Loucy (cell line): ENCODE measurements around the gene MICAL2.

ENCODE experiments used
- H2AFZ ChIP-seq: fragments of 200-600 bp; sonication (generic); 2 replicates; pipeline ENCODE4 v1.6.0; 2016; ENCODE audit warnings: antibody characterized with exemption, mild to moderate bottlenecking, low read length, moderate library complexity
- H3F3A ChIP-seq: fragments of 200-600 bp; 2 replicates; pipeline ENCODE4 v1.6.0; 2016; ENCODE audit warnings: antibody characterized with exemption, low read depth, mild to moderate bottlenecking
- H3K27me3 ChIP-seq: fragments of 200-600 bp; sonication (generic); 2 replicates; pipeline ENCODE4 v1.6.1; 2014; ENCODE audit warnings: low read length, mild to moderate bottlenecking; ENCODE audit not compliant: insufficient read depth, poor library complexity, severe bottlenecking
- H3K36me3 ChIP-seq: fragments of 200-600 bp; sonication (generic); 2 replicates; pipeline ENCODE4 v1.6.1; 2016; ENCODE audit warnings: low read length; ENCODE audit not compliant: insufficient read depth
- H3K4me1 ChIP-seq: fragments of 200-600 bp; sonication (generic); 2 replicates; pipeline ENCODE4 v1.5.1; 2014; ENCODE audit warnings: low read length, mild to moderate bottlenecking; ENCODE audit not compliant: insufficient read depth, poor library complexity, severe bottlenecking
- H3K4me2 ChIP-seq: fragments of 200-600 bp; sonication (generic); 2 replicates; pipeline ENCODE4 v1.6.0; 2014; ENCODE audit warnings: antibody characterized with exemption, low read length, low read depth, mild to moderate bottlenecking; ENCODE audit not compliant: poor library complexity, severe bottlenecking
- H3K4me3 ChIP-seq: fragments of 200-600 bp; sonication (generic); 2 replicates; pipeline ENCODE4 v1.5.1; 2014; ENCODE audit warnings: low read length, mild to moderate bottlenecking, mixed read lengths; ENCODE audit not compliant: poor library complexity, severe bottlenecking
- H3K79me2 ChIP-seq: fragments of 200-600 bp; sonication (generic); 2 replicates; pipeline ENCODE4 v1.6.1; 2014; ENCODE audit warnings: low read length; ENCODE audit not compliant: insufficient read depth
- H3K9ac ChIP-seq: fragments of 200-600 bp; sonication (generic); 2 replicates; pipeline ENCODE4 v1.6.0; 2014; ENCODE audit warnings: mild to moderate bottlenecking, low read depth, low read length, moderate library complexity; ENCODE audit not compliant: poor library complexity, severe bottlenecking
- H3K9me2 ChIP-seq: fragments of 200-600 bp; sonication (generic); replicated peaks from 2 replicates; pipeline ENCODE4 v1.6.1; 2016; ENCODE audit warnings: low read depth, low read length, mixed read lengths
- H3K9me3 ChIP-seq: fragments of 200-600 bp; sonication (generic); 2 replicates; pipeline ENCODE4 v1.6.1; 2014; ENCODE audit warnings: mild to moderate bottlenecking, antibody characterized with exemption, low read length, low read depth; ENCODE audit not compliant: insufficient read depth
- H4K20me1 ChIP-seq: fragments of 200-600 bp; sonication (generic); 2 replicates; pipeline ENCODE4 v1.6.0; 2014; ENCODE audit warnings: antibody characterized with exemption, low read length, mild to moderate bottlenecking; ENCODE audit not compliant: insufficient read depth, poor library complexity, severe bottlenecking
- EZH2phosphoT487 ChIP-seq: fragments of 200-600 bp; IDR thresholded peaks from 2 replicates; pipeline ENCODE4 v1.6.1; 2018; ENCODE audit warnings: antibody characterized with exemption, mild to moderate bottlenecking, moderate library complexity, borderline replicate concordance
- TF ChIP-seq, protein P1 (sequence below): fragments of 200-600 bp; sonication (generic); conservative IDR thresholded peaks from 2 replicates; pipeline ENCODE4 v1.5.1; 2014; ENCODE audit warnings: mild to moderate bottlenecking, antibody characterized with exemption, low read length

MICAL2 gene

DNA sequence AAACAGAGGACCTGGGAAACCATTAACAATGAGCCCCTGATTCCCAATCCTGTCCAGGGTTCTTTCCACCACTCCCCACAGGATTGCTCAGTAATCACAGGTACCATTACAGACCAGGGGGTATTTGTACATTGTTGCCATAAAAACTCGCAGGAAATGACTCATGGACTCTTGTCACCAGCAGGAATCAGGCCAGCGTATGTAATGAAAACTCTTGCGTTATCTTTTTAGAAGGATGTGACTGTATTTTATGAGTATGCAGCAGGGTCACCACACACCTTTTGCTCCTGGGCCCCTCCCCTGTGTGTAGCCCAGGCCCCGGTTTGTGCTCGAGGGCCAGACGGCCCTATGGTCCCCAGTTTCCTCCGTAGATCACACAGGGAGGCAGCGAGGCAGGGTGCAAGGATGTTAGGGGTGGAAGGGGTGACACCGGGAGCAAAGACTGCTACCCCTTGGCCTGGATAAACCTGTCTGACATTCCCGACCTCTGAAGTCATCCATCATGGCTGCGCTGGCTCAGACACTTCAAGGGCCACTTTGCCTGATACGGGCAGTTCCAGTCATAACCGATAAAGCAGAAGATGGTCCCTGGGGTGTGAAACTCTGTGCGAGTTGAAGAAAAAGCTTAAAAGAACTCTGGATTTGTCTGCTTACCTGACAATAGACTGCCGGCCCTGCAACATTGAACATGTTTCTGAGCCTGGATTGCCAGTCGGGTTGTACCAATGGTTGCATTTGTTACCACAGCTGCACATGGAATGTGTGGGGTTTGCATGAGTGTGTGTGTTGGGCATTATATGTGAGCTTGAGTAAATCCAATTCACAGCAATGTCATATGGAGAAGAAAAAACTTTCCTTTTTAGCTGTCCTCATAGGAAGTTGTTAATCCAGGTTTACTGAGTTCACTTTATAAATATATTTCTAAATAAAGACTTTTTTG is 56.9 kb downstream of the MICAL2 start:
- H3K36me3 ChIP-seq, result no peaks in the 10 kb centered on the region
- H3K4me1 ChIP-seq, result peaks cover 44% of the 10 kb centered on the region
- H4K20me1 ChIP-seq, result no peaks in the 10 kb centered on the region
- H2AFZ ChIP-seq, result 0 out of 2 replicates have a peak overlapping the region, but pooled peaks have one; percentile 11
- H3K4me3 ChIP-seq, result peak overlapping the region; percentile 39
- H3K9me2 ChIP-seq, result no peaks in the 10 kb centered on the region
- H3K79me2 ChIP-seq, result no peaks in the 10 kb centered on the region
- H3K9me3 ChIP-seq, result no peaks in the 10 kb centered on the region
- H3K4me2 ChIP-seq, result peak overlapping the region; percentile 51
- H3F3A ChIP-seq, result no peaks in the 10 kb centered on the region
- peak overlapping the region; percentile 49 for H3K9ac ChIP-seq
- no peaks in the 10 kb centered on the region for H3K27me3 ChIP-seq
- TF ChIP-seq, protein P1, sequence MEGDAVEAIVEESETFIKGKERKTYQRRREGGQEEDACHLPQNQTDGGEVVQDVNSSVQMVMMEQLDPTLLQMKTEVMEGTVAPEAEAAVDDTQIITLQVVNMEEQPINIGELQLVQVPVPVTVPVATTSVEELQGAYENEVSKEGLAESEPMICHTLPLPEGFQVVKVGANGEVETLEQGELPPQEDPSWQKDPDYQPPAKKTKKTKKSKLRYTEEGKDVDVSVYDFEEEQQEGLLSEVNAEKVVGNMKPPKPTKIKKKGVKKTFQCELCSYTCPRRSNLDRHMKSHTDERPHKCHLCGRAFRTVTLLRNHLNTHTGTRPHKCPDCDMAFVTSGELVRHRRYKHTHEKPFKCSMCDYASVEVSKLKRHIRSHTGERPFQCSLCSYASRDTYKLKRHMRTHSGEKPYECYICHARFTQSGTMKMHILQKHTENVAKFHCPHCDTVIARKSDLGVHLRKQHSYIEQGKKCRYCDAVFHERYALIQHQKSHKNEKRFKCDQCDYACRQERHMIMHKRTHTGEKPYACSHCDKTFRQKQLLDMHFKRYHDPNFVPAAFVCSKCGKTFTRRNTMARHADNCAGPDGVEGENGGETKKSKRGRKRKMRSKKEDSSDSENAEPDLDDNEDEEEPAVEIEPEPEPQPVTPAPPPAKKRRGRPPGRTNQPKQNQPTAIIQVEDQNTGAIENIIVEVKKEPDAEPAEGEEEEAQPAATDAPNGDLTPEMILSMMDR, result no peak
- TF ChIP-seq EZH2phosphoT487, result no peak

DNA sequence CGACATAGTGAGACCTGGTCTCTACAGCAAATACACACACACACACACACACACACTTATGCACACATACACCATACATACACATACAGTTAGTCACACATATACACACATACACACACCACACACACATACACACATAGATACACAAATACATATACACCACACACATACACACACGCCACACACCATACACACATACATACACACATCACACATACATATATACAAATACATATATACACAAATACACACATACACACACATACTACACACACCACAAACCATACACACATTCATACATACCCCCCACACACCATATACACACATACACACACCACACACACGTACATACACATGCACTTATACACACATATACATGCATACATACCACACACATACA is 57.7 kb downstream of the MICAL2 start:
- H3K79me2 ChIP-seq, result no peaks in the 10 kb centered on the region
- H3K4me2 ChIP-seq, result no peak overlapping the region
- H3K9me2 ChIP-seq, result no peaks in the 10 kb centered on the region
- TF ChIP-seq, protein P1, result no peak
- TF ChIP-seq EZH2phosphoT487, result no peak
- no peaks in the 10 kb centered on the region for H3F3A ChIP-seq
- H3K9me3 ChIP-seq, result no peaks in the 10 kb centered on the region
- H3K4me3 ChIP-seq, result no peak overlapping the region
- no peak overlapping the region for H3K9ac ChIP-seq
- no peaks in the 10 kb centered on the region for H3K36me3 ChIP-seq
- no peak overlapping the region for H2AFZ ChIP-seq
- no peaks in the 10 kb centered on the region for H3K27me3 ChIP-seq
- H3K4me1 ChIP-seq, result peaks cover 45% of the 10 kb centered on the region
- no peaks in the 10 kb centered on the region for H4K20me1 ChIP-seq

DNA sequence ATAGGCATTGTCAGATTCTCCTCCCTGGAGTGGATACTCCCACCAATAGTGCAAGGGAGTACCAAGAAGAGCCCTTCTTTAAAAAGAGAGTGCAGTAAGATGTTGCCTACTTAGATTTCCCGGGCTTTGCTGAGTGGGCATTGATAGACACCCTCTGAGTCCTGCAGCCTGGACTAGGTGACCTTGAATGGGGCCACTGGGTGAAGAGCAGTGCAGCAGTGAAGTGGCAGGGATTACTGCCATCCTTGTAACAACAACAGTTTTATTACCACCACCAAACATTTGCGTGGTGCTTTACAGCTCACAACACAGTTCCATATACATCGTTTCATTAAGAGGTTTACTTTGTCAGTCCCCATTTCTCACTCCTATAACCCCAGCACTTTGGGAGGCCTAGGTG is 59.4 kb downstream of the MICAL2 start:
- no peaks in the 10 kb centered on the region for H3K79me2 ChIP-seq
- no peaks in the 10 kb centered on the region for H3K9me3 ChIP-seq
- peaks cover 36% of the 10 kb centered on the region for H3K4me1 ChIP-seq
- H2AFZ ChIP-seq, result no peak overlapping the region
- H3K27me3 ChIP-seq, result no peaks in the 10 kb centered on the region
- TF ChIP-seq, protein P1, result no peak
- no peak for TF ChIP-seq EZH2phosphoT487
- no peaks in the 10 kb centered on the region for H3K36me3 ChIP-seq
- no peak overlapping the region for H3K4me2 ChIP-seq
- H3K4me3 ChIP-seq, result no peak overlapping the region
- no peaks in the 10 kb centered on the region for H3K9me2 ChIP-seq
- H3K9ac ChIP-seq, result no peak overlapping the region
- no peaks in the 10 kb centered on the region for H4K20me1 ChIP-seq
- no peaks in the 10 kb centered on the region for H3F3A ChIP-seq
